ENCODE measurements around the gene RAB21.

The RAB21 gene

DNA sequence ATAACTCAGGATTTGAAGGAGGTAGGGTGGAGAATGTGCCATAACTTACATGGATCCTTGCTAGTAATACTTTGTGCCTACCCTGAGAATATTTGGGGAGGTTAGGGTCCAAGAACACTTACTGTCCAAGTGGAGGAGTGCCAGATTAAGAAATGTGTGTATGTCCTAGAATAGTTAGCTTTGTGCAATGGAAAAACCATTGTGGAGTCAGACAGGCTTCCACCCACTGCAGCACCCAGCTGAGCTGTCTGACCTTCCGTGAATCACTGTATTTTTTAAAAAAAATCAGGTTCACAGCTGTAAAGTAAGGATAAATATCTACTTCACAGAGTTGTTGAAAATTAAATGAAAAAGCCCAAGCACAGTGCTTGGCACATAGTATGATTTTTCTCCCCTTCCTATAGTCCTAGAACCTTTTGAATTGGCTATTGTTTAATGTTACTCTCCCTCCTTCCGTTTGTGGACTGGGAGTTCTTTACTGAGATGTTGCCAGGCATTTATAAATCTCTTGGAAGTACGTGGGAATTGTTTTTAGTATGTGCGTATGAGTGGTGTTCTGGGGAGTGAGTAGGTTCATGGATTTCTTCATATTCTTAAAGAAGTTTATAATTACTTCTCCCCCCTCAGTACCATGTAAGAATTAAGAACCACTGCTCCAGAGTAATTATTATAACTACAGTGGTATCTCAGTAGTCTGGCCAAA lies 9.2 kb downstream of the RAB21 start:
- in situ Hi-C loops (cut with HindIII; ENCODE audit: low sequenced_read_pairs): no loop called here
- TF ChIP-seq, protein P1, sequence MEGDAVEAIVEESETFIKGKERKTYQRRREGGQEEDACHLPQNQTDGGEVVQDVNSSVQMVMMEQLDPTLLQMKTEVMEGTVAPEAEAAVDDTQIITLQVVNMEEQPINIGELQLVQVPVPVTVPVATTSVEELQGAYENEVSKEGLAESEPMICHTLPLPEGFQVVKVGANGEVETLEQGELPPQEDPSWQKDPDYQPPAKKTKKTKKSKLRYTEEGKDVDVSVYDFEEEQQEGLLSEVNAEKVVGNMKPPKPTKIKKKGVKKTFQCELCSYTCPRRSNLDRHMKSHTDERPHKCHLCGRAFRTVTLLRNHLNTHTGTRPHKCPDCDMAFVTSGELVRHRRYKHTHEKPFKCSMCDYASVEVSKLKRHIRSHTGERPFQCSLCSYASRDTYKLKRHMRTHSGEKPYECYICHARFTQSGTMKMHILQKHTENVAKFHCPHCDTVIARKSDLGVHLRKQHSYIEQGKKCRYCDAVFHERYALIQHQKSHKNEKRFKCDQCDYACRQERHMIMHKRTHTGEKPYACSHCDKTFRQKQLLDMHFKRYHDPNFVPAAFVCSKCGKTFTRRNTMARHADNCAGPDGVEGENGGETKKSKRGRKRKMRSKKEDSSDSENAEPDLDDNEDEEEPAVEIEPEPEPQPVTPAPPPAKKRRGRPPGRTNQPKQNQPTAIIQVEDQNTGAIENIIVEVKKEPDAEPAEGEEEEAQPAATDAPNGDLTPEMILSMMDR (IDR thresholded peaks at IDR 0.05; ENCODE audit: low read depth, low read length): no peak
- no peak overlapping the region for H3K4me3 ChIP-seq (ENCODE audit: low read depth, low read length)
- DNase-seq (ENCODE audit: low read depth, low spot score): peak; percentile 73

DNA sequence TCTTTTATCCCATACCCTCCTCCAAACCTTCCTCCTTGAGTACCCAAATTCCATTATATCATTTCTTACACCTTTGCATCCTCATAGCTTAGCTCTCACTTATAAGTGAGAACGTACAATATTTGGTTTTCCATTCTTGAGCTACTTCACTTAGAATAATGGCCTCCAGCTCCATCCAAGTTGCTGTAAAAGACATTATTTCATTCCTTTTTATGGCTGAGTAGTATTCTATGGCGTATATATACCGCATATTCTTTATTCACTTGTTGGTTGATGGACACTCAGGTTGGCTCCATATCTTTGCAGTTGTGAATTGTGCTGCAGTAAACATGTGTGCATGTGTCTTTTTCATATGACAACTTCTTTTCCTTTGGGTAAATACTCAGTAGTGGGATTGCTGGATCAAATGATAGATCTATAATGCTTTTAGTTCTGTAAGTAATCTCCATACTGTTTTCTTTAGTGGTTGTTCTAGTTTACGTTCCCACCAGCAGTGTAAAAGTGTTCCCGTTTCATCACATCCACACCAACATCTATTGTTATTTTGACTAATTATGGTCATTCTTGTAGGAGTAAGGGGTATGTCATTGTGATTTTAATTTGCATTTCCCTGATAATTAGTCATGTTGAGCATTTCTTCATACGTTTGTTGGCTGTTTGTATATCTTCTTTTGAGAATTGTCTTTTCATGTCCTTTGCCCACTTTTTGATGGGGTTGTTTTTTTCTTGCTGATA lies 10.1 kb downstream of the RAB21 start:
- no peak for DNase-seq (ENCODE audit: low read depth, low spot score)
- TF ChIP-seq, protein P1 (IDR thresholded peaks at IDR 0.05; ENCODE audit: low read depth, low read length): no peak
- in situ Hi-C loops (cut with HindIII; ENCODE audit: low sequenced_read_pairs): no loop called here
- no peak overlapping the region for H3K4me3 ChIP-seq (ENCODE audit: low read depth, low read length)

DNA sequence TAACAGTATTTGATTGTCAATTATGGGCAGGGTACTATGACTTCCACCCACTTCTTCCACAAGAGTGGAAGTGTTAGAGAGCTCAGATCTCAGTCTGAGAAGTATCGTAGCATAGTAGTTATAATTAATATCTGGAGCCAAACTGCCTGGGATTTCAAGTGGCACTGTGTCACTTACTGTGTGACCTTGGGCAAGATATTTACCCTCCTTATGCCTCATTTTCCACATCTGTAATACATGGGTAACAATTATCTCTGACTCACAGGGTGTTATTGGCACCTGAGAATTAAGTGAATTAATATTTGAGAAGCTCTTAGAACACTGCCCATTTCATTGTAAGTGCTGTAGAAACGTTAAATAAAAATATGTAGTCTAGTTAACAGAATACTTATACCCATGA lies 11.5 kb downstream of the RAB21 start:
- TF ChIP-seq, protein P1 (IDR thresholded peaks at IDR 0.05; ENCODE audit: low read depth, low read length): no peak
- H3K4me3 ChIP-seq (ENCODE audit: low read depth, low read length): no peak overlapping the region
- in situ Hi-C loops (cut with HindIII; ENCODE audit: low sequenced_read_pairs): no loop called here
- DNase-seq (ENCODE audit: low read depth, low spot score): no peak

DNA sequence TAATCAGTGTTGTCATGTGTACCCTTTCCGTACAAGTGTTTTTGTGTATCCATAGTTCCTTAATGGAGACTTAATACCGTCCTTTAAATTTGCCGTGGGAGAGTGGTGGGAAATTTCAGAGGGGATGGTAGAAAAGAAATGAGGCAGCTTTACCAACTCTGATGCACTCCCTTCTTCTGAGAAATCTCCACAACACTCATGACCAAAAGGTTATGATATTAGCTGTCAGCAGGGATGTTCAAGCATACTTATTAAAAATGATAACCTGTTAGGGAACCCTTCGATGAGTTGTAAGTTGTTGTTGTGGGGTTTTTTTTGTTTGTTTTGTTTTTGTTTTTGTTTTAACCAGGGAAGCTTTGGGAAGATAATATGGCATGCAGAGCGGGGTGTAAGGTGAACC lies 12.5 kb downstream of the RAB21 start:
- in situ Hi-C loops (cut with HindIII; ENCODE audit: low sequenced_read_pairs): no loop called here
- TF ChIP-seq, protein P1 (IDR thresholded peaks at IDR 0.05; ENCODE audit: low read depth, low read length): no peak
- DNase-seq (ENCODE audit: low read depth, low spot score): no peak
- no peak overlapping the region for H3K4me3 ChIP-seq (ENCODE audit: low read depth, low read length)

DNA sequence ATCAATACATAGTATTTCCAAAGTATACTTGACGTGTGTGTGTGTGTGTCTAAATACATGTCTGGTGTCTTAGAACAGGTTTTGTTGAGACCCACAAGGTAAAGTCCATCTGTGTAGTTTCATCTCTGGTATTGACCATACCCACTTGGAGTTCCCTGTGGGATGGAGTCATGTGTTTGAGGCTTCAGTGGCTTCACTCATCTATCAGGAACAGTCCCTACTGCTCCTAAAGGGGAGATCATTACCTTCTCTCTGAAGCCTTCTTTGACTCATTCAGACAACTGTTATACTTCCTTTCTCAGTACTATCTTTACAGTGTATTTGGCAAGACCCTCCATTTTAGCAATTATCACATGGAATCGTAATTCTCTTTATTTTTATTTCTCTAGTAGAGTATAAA lies 14.2 kb downstream of the RAB21 start:
- no peak overlapping the region for H3K4me3 ChIP-seq (ENCODE audit: low read depth, low read length)
- TF ChIP-seq, protein P1 (IDR thresholded peaks at IDR 0.05; ENCODE audit: low read depth, low read length): no peak
- in situ Hi-C loops (cut with HindIII; ENCODE audit: low sequenced_read_pairs): no loop called here
- no peak for DNase-seq (ENCODE audit: low read depth, low spot score)

DNA sequence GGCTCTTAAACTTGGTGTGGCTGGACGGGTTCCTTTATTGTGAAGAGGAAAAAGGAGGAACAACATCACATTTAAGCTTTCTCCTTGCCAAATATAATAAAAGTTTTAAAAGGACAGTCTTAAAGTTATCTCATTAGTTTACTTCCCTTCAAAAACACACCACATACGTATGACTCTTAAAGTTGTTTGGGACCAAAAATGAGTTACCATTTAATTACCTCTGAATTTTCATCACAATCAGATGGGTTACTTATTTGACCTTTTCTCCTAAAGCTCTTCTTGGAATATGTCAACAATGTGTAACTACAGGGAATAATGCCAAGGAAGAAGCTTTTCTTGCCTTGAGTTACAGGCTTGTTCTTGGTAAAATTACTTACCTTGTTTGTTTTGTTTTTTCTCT lies 16.4 kb downstream of the RAB21 start:
- H3K4me3 ChIP-seq (ENCODE audit: low read depth, low read length): no peak overlapping the region
- DNase-seq (ENCODE audit: low read depth, low spot score): no peak
- in situ Hi-C loops (cut with HindIII; ENCODE audit: low sequenced_read_pairs): no loop called here
- TF ChIP-seq, protein P1 (IDR thresholded peaks at IDR 0.05; ENCODE audit: low read depth, low read length): no peak

All from astrocyte of the spinal cord (primary cell).